HepG2 (cell line): Measurements from ENCODE around the gene EYA2. TPM values are rescaled to one million over a fixed set of nuclear protein-coding genes. Genes with fewer than 3 reads are reported as not detected.
"Not testable (repeated sequence)": the region's sequence is repeated elsewhere in the genome, so short reads cannot be mapped to it uniquely, and the experiment has no call there.

ENCODE experiments used
- ATAC-seq: fragments of 200-7000 bp; cut with Tn5 transposase; 3 replicates; pipeline ENCODE4 v1.9.1; 2020; ENCODE audit warnings: mild to moderate bottlenecking, moderate library complexity
- BruUV-seq: library from RNA; stranded (reverse); fragments of 400-500 nt; replicated peaks from 2 replicates; lab custom pipeline; 2021; lab: Mats Ljungman, UMichigan
- CTCF ChIA-PET: fragments of 300-600 bp; formaldehyde crosslinking; extraction: SDS; loops from one replicate; lab custom pipeline; 2021; ENCODE audit warnings: low total read pairs, inconsistent platforms, low intra/inter-chr PET ratio; lab: Yijun Ruan, JAX
- POLR2A ChIA-PET: fragments of 350-600 bp; sonication (Branson Sonifier 250); formaldehyde crosslinking; loops from one replicate; lab custom pipeline; 2020; ENCODE audit warnings: antibody characterized with exemption, inconsistent platforms; lab: Yijun Ruan, JAX
- DNase-seq: peaks from one replicate; pipeline ENCODE4 v3.0.0-alpha.2; 2015; ENCODE audit warnings: low spot score
- FAIRE-seq: peaks from 3 replicates; lab custom pipeline; 2011; peaks lifted over from hg19 to GRCh38; lab: Jason Lieb, UNC
- H2AFZ ChIP-seq: one replicate; pipeline ENCODE4 v1.6.1; 2011; ENCODE audit warnings: low read length, inconsistent platforms
- H3K27ac ChIP-seq: fragments of 300-600 bp; 3 replicates; pipeline ENCODE4 v1.8.0; 2011; ENCODE audit warnings: mixed run types, mild to moderate bottlenecking, mixed read lengths, low read length, inconsistent platforms; ENCODE audit not compliant: insufficient read depth; ENCODE audit errors: extremely low read length
- H3K27me3 ChIP-seq, 2 experiments: fragments of 200-600 bp in 1 of 2; 2 replicates in 1 of 2; 3 replicates in 1 of 2; pipeline versions ENCODE4 v1.6.0 to v1.8.0; 2011; ENCODE audit warnings: low read length in 2 of 2, mild to moderate bottlenecking in 2 of 2, moderate library complexity in 2 of 2, inconsistent platforms in 1 of 2; ENCODE audit not compliant: insufficient read depth in 2 of 2, control insufficient read depth in 1 of 2
- H3K36me3 ChIP-seq, 2 experiments: fragments of 200-600 bp in 1 of 2; replicated peaks in 1 of 2; 2 replicates in 1 of 2; 3 replicates in 1 of 2; pipeline versions ENCODE4 v1.5.1 to v1.8.0; 2011; ENCODE audit warnings: low read length in 2 of 2, inconsistent platforms in 1 of 2; ENCODE audit not compliant: insufficient read depth in 2 of 2, control insufficient read depth in 1 of 2
- H3K4me1 ChIP-seq: 2 replicates; pipeline ENCODE4 v1.5.1; 2012; ENCODE audit warnings: low read length, inconsistent platforms; ENCODE audit not compliant: insufficient read depth
- H3K4me2 ChIP-seq: 2 replicates; pipeline ENCODE4 v1.6.0; 2011; ENCODE audit warnings: low read depth, low read length, inconsistent platforms
- H3K4me3 ChIP-seq, 3 experiments: fragments of 200-600 bp in 1 of 3; sonication (generic), shearing (Covaris generic) in 1 of 3; replicated peaks in 1 of 3; 2 replicates each; pipeline ENCODE4 v1.5.1; 2011 to 2016; ENCODE audit warnings: low read length in 3 of 3, inconsistent platforms in 2 of 3, low read depth in 2 of 3, mild to moderate bottlenecking in 2 of 3, control low read depth in 1 of 3, mixed read lengths in 1 of 3; ENCODE audit not compliant: insufficient read depth in 1 of 3
- H3K79me2 ChIP-seq: one replicate; pipeline ENCODE4 v1.6.1; 2011; ENCODE audit warnings: low read length, inconsistent platforms; ENCODE audit not compliant: insufficient read depth
- H3K9ac ChIP-seq: 2 replicates; pipeline ENCODE4 v1.6.0; 2011; ENCODE audit warnings: mild to moderate bottlenecking, low read depth, low read length, inconsistent platforms; ENCODE audit not compliant: insufficient read depth
- H3K9me3 ChIP-seq: 2 replicates; pipeline ENCODE4 v1.5.1; 2012; ENCODE audit warnings: mild to moderate bottlenecking, low read length
- H4K20me1 ChIP-seq: 2 replicates; pipeline ENCODE4 v1.6.0; 2011; ENCODE audit warnings: inconsistent platforms, mild to moderate bottlenecking, low read length, moderate library complexity; ENCODE audit not compliant: insufficient read depth
- FOXC1 ChIP-seq: sonication (generic); formaldehyde crosslinking; IDR thresholded peaks from 2 replicates; pipeline ENCODE4 v1.8.0; 2022; ENCODE audit warnings: mild to moderate bottlenecking, missing genetic modification reagents, borderline replicate concordance
- MAFF ChIP-seq: IDR thresholded peaks from 2 replicates; pipeline ENCODE4 v1.6.1; 2011; ENCODE audit warnings: low read depth, low read length, improper control_type of control experiment
- MAFK ChIP-seq, 2 experiments: IDR thresholded peaks in 1 of 2; conservative IDR thresholded peaks in 1 of 2; 2 replicates each; pipeline ENCODE4 v1.6.1; 2011; ENCODE audit warnings: improper control_type of control experiment in 2 of 2, low read length in 2 of 2
- MAZ ChIP-seq, 2 experiments: sonication (generic) in 1 of 2; formaldehyde crosslinking in 1 of 2; IDR thresholded peaks; 2 replicates each; pipeline versions ENCODE4 v1.5.0 to v1.6.1; 2012 to 2020; ENCODE audit warnings: low read depth in 2 of 2, mild to moderate bottlenecking in 2 of 2, borderline replicate concordance in 1 of 2, improper control_type of control experiment in 1 of 2, low read length in 1 of 2, missing genetic modification reagents in 1 of 2, moderate library complexity in 1 of 2
- ZNF331 ChIP-seq: sonication (generic); formaldehyde crosslinking; IDR thresholded peaks from 2 replicates; pipeline ENCODE4 v1.4.0; 2020; ENCODE audit warnings: missing genetic modification reagents
- WGBS: methylation state at CpG from one replicate; pipeline ENCODE4 v1.1.6; 2017; ENCODE audit warnings: low lambda C conversion rate; 5-methylcytosine and 5-hydroxymethylcytosine counted together
- in situ Hi-C: cut with HindIII; loops from 2 replicates; pipeline ENCODE4 v1.10.0; 2017; ENCODE audit warnings: low pct_unique_long_range_greater_than_20kb; ENCODE audit not compliant: extremely low pct_ligation_motif_present
- intact Hi-C: fragments of 100-400 bp; cut with micrococcal nuclease; formaldehyde crosslinking; loops from one replicate; pipeline ENCODE4 v1.10.0; 2022; ENCODE audit not compliant: unreplicated experiment
- polyA plus RNA-seq, 8 experiments: library from polyadenylated mRNA; depleted of rRNA in 3 of 8; stranded (reverse) in 7 of 8; unstranded in 1 of 8; fragments of >200 nt; fragmentation: Illumina TruSeq in 4 of 8; extraction: Trizol in 4 of 8; gene quantifications; 2 replicates each; pipeline versions ENCODE4 v1.2.1 to v1.2.3, GENCODE V29; 2011 to 2016; ENCODE audit warnings: low read depth in 4 of 8, missing spikeins in 1 of 8, mixed read lengths in 1 of 8; ENCODE audit not compliant: insufficient read depth in 1 of 8
- total RNA-seq, 5 experiments: library from RNA; depleted of rRNA; stranded (reverse); fragments of >200 nt; fragmentation: Illumina TruSeq; extraction: Trizol; gene quantifications; 2 replicates each; pipeline ENCODE4 v1.2.3, GENCODE V29; 2016; ENCODE audit warnings: low read depth in 1 of 5
- TF ChIP-seq, protein P1 (sequence below): sonication (generic); formaldehyde crosslinking; IDR thresholded peaks from 2 replicates; pipeline ENCODE4 v1.4.0; 2020; ENCODE audit warnings: mild to moderate bottlenecking, missing genetic modification reagents
- TF ChIP-seq, protein P2 (sequence below): IDR thresholded peaks from 2 replicates; pipeline ENCODE4 v1.4.0; 2020; ENCODE audit warnings: mild to moderate bottlenecking, missing genetic modification reagents

EYA2 gene
- total and polyA plus RNA-seq, 2 of the 13 experiments (the other 11 are each of a cell fraction or from before 2014, with no cell fraction given), result not detected

DNA sequence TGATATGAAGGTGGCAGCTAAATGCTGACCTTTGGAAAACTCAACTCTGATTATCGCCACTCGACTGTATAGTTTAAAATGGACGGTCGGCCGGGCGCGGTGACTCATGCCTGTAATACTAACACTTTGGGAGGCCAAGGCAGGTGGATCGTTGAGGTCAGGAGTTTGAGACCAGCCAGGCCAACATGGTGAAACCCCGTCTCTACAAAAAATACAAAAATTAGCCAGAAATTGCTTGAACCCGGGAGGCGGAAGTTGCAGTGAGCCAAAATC is 310.1 kb downstream of the EYA2 start:
- TF ChIP-seq MAFK (conservative IDR thresholded peaks at IDR 0.05 in 1 of 2, IDR thresholded peaks at IDR 0.05 in 1 of 2; ENCODE audit: low read length in 2 of 2) (peak; percentile 60 to 71), MAFF (peak; percentile 56; the same call in 1 of the 2 replicates)
- ATAC-seq, H3K79me2 ChIP-seq, H3K4me2 ChIP-seq, intact Hi-C loops, H2AFZ ChIP-seq, in situ Hi-C loops, H4K20me1 ChIP-seq, H3K27me3 ChIP-seq, H3K4me3 ChIP-seq, H3K9me3 ChIP-seq, BruUV-seq, FAIRE-seq, H3K27ac ChIP-seq, DNase-seq, H3K9ac ChIP-seq: not testable (repeated sequence)
- Histone ChIP-seq H3K4me1 (peaks cover 61% of the 10 kb centered on the region), H3K36me3 (peaks cover 12 to 18% of the 10 kb centered on the region in 2 experiments)
- POLR2A ChIA-PET, result interaction anchor here (1.3 to 1.6 kb wide), 3 partner anchors 13 to 154 kb away, joined by 3 to 8 read pairs (median 4); no protein-coding TSS in a partner anchor
- CTCF ChIA-PET, result interaction anchor here (0.9 kb wide), 1 partner anchor 417 kb away, joined by 3 read pairs; no protein-coding TSS in a partner anchor
- 90% methylated on average over 11 of the region's 11 CpGs for WGBS

DNA sequence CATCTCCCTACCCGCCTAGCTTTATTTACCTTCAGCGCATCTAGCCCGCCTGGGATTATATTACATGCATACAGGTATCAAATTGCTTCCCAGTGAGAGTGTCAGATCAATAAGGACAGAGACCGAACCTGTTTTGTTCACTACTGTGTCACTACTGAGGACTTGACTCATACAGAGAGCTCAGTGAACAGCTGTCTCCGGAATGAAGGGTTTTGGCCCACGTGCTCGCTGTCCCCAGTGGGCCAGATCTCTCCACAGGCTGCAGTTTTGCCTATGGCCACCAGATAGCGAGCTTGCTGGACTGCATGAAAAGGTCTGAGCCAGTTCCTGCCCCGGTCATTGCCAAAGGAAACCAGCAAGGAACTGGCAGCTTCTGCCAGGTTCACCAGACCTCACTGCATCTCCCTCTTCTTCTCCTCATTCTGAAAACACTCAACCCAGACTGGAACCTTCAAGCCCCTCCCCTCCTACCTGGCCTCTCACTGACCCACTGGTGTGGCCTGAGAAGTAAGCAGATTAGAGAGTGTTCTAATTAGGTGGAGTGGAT is 311.0 kb downstream of the EYA2 start:
- Histone ChIP-seq H3K9me3 (no peaks in the 10 kb centered on the region), H4K20me1 (peaks cover 5% of the 10 kb centered on the region; the same call in 1 of the 2 replicates), H3K4me1 (peaks cover 52% of the 10 kb centered on the region), H3K27me3 (no peaks in the 10 kb centered on the region), H3K79me2 (no peaks in the 10 kb centered on the region), H3K4me2 (no peak overlapping the region), H3K9ac (no peak overlapping the region), H3K36me3 (peaks cover 19 to 26% of the 10 kb centered on the region in 2 experiments), H3K27ac (no peak overlapping the region), H2AFZ (no peak overlapping the region), H3K4me3 (no peak overlapping the region)
- peak; percentile 78 for DNase-seq
- CTCF ChIA-PET, result interaction anchor here (0.9 to 1.3 kb wide), 3 partner anchors 9 to 416 kb away, joined by 3 to 5 read pairs (median 4); no protein-coding TSS in a partner anchor
- 47% methylated on average over 9 of the region's 9 CpGs for WGBS
- in situ Hi-C loops, result no loop called here
- peak; percentile 62 for ATAC-seq
- POLR2A ChIA-PET, result interaction anchor here (0.9 to 1.6 kb wide), 3 partner anchors 28 to 178 kb away, joined by 3 to 8 read pairs (median 4); no protein-coding TSS in a partner anchor
- intact Hi-C loops, result no loop called here
- BruUV-seq, result no TSS peak
- FAIRE-seq, result peak; percentile 90
- TF ChIP-seq ZNF331 (CRISPR knock-in tag) (0 out of 2 replicates have a peak, but pooled peaks have one; percentile 19), MAZ (IDR thresholded peaks at IDR 0.05; ENCODE audit: borderline replicate concordance, low read depth, low read length) (no peak), MAZ (CRISPR knock-in tag; IDR thresholded peaks at IDR 0.05; ENCODE audit: low read depth) (no peak), FOXC1 (CRISPR knock-in tag) (peak; percentile 54; the same call in 1 of the 2 replicates)
- TF ChIP-seq, protein P1, sequence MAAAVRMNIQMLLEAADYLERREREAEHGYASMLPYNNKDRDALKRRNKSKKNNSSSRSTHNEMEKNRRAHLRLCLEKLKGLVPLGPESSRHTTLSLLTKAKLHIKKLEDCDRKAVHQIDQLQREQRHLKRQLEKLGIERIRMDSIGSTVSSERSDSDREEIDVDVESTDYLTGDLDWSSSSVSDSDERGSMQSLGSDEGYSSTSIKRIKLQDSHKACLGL (CRISPR knock-in tag), result no peak
- TF ChIP-seq, protein P2, sequence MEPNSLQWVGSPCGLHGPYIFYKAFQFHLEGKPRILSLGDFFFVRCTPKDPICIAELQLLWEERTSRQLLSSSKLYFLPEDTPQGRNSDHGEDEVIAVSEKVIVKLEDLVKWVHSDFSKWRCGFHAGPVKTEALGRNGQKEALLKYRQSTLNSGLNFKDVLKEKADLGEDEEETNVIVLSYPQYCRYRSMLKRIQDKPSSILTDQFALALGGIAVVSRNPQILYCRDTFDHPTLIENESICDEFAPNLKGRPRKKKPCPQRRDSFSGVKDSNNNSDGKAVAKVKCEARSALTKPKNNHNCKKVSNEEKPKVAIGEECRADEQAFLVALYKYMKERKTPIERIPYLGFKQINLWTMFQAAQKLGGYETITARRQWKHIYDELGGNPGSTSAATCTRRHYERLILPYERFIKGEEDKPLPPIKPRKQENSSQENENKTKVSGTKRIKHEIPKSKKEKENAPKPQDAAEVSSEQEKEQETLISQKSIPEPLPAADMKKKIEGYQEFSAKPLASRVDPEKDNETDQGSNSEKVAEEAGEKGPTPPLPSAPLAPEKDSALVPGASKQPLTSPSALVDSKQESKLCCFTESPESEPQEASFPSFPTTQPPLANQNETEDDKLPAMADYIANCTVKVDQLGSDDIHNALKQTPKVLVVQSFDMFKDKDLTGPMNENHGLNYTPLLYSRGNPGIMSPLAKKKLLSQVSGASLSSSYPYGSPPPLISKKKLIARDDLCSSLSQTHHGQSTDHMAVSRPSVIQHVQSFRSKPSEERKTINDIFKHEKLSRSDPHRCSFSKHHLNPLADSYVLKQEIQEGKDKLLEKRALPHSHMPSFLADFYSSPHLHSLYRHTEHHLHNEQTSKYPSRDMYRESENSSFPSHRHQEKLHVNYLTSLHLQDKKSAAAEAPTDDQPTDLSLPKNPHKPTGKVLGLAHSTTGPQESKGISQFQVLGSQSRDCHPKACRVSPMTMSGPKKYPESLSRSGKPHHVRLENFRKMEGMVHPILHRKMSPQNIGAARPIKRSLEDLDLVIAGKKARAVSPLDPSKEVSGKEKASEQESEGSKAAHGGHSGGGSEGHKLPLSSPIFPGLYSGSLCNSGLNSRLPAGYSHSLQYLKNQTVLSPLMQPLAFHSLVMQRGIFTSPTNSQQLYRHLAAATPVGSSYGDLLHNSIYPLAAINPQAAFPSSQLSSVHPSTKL (CRISPR knock-in tag), result 0 out of 2 replicates have a peak, but pooled peaks have one; percentile 26
